Astrocyte of the cerebellum (primary cell): ENCODE measurements around the gene CFAP65.

Experiments
- DNase-seq: peaks from one replicate; pipeline ENCODE4 v3.0.0-alpha.2; 2011; ENCODE audit warnings: low read depth
- H3K4me3 ChIP-seq: 2 replicates; pipeline ENCODE4 v1.5.1; 2011; ENCODE audit warnings: mild to moderate bottlenecking, low read depth, low read length, moderate library complexity
- CTCF ChIP-seq: IDR thresholded peaks from 2 replicates; pipeline ENCODE4 v1.5.1; 2012; ENCODE audit warnings: low read length, low read depth, moderate library complexity, mild to moderate bottlenecking; ENCODE audit errors: missing control alignments
- in situ Hi-C: cut with HindIII; loops from 2 replicates; pipeline ENCODE4 v1.10.0; 2017; ENCODE audit warnings: low sequenced_read_pairs

Gene CFAP65

GRCh38 chr2:219062081-219062480, 20.8 kb upstream of the CFAP65 start:
- H3K4me3 ChIP-seq = no peak overlapping the region
- no peak for DNase-seq
- in situ Hi-C loops = no loop called here
- no peak for TF ChIP-seq CTCF

- DNase-seq = no peak
- no peak for TF ChIP-seq CTCF
- in situ Hi-C loops = no loop called here
- no peak within 1 kb of the TSS for H3K4me3 ChIP-seq
Observed at GRCh38 chr2:219060821-219061791, 19.8 kb upstream of the CFAP65 start, which contains the start of gene IHH. IHH (minus strand) TSS chr2:219060921; CDS start chr2:219060467, 454 bp downstream.

- DNase-seq = no peak
- in situ Hi-C loops = no loop called here
- no peak for TF ChIP-seq CTCF
- H3K4me3 ChIP-seq = no peak overlapping the region
Observed at GRCh38 chr2:219059725-219060682, 18.7 kb upstream of the CFAP65 start.

GRCh38 chr2:219059375-219059724, 18.0 kb upstream of the CFAP65 start:
- no peak overlapping the region for H3K4me3 ChIP-seq
- no peak for DNase-seq
- no peak for TF ChIP-seq CTCF
- in situ Hi-C loops = no loop called here

- no peak for DNase-seq
- no peak overlapping the region for H3K4me3 ChIP-seq
Observed at GRCh38 chr2:219058541-219059374, 17.4 kb upstream of the CFAP65 start.

More at GRCh38 chr2:219058541-219059374, 17.4 kb upstream of the CFAP65 start:
- in situ Hi-C loops = no loop called here
- no peak for TF ChIP-seq CTCF
